Activated CD8-positive, alpha-beta memory T cell treated with anti-CD3 and anti-CD28 coated beads for 48 hours (primary cell): ENCODE results near the gene THOC6.

Experiments
- DNase-seq, 3 experiments: peaks; one replicate each; pipeline ENCODE4 v3.0.0-alpha.2; 2020; ENCODE audit warnings: low read depth in 2 of 3, low spot score in 2 of 3

The THOC6 gene

GRCh38 chr16:3015865-3016521 lies 7.8 kb upstream of the THOC6 start:
- DNase-seq, result no peak

GRCh38 chr16:3017344-3017743 lies 6.5 kb upstream of the THOC6 start:
- no peak for DNase-seq

- peak in 1 of 3 experiments; percentile 32 for DNase-seq
Measured at GRCh38 chr16:3017794-3018506, 5.9 kb upstream of the THOC6 start, which contains the start of gene CLDN6. Gene CLDN6, minus strand, starts transcription at chr16:3018183. Its CDS starts 2,162 bp downstream, at chr16:3016021.

- no peak for DNase-seq
Measured at GRCh38 chr16:3019594-3020246, 4.1 kb upstream of the THOC6 start.

GRCh38 chr16:3020247-3020603 lies 3.6 kb upstream of the THOC6 start, which contains the start of gene TNFRSF12A:
Gene TNFRSF12A, plus strand, starts transcription at chr16:3020368. Its CDS starts 30 bp downstream, at chr16:3020398.
- peak in 2 of 3 experiments; percentile 22 to 39 for DNase-seq

- DNase-seq, result peak in 1 of 3 experiments; percentile 37
Measured at GRCh38 chr16:3020604-3021448, 3.0 kb upstream of the THOC6 start.

- DNase-seq, result peak; percentile 55 to 74 (median 70)
Measured at GRCh38 chr16:3021449-3022207, 2.2 kb upstream of the THOC6 start.

- DNase-seq, result peak in 2 of 3 experiments; percentile 71 to 73
Measured at GRCh38 chr16:3022208-3022683, 1.6 kb upstream of the THOC6 start.

- no peak for DNase-seq
Measured at GRCh38 chr16:3022684-3023414, 986 bp upstream of the THOC6 start.

- DNase-seq, result no peak
Measured at GRCh38 chr16:3023415-3023668, 493 bp upstream of the THOC6 start.

- no peak for DNase-seq
Measured at GRCh38 chr16:3025032-3026002, 1.5 kb downstream of the THOC6 start.

- DNase-seq, result no peak
Measured at GRCh38 chr16:3026003-3026378, 2.2 kb downstream of the THOC6 start.

- DNase-seq, result no peak
Measured at GRCh38 chr16:3026609-3027488, 3.0 kb downstream of the THOC6 start.

- no peak for DNase-seq
Measured at GRCh38 chr16:3027489-3027795, 3.6 kb downstream of the THOC6 start.

GRCh38 chr16:3027983-3028715 lies 4.3 kb downstream of the THOC6 start:
- peak; percentile 68 to 91 (median 83) for DNase-seq

- no peak for DNase-seq
Measured at GRCh38 chr16:3028716-3029319, 5.0 kb downstream of the THOC6 start.
